Smooth muscle cell (in vitro differentiated cells): ENCODE results near the gene YBEY. TPM values are rescaled to one million over a fixed set of nuclear protein-coding genes. Genes with fewer than 3 reads are reported as not detected.

Source experiments
- DNase-seq: peaks from one replicate; lab custom pipeline; 2025; ENCODE audit not compliant: unreplicated experiment; lab: John Stamatoyannopoulos, UW
- H2AFZ ChIP-seq: fragments of 200-600 bp; sonication (generic); 2 replicates; pipeline ENCODE4 v1.6.0; 2016; ENCODE audit warnings: antibody characterized with exemption, low read depth, mild to moderate bottlenecking
- H3F3A ChIP-seq: fragments of 200-600 bp; sonication (generic); 2 replicates; pipeline ENCODE4 v1.6.0; 2017; ENCODE audit warnings: antibody characterized with exemption, low read depth
- H3K27ac ChIP-seq: fragments of 200-600 bp; sonication (generic); 2 replicates; pipeline ENCODE4 v1.5.1; 2016; ENCODE audit warnings: low read depth, mild to moderate bottlenecking
- H3K27me3 ChIP-seq: fragments of 200-600 bp; sonication (generic); 2 replicates; pipeline ENCODE4 v1.6.1; 2016; ENCODE audit warnings: low read depth, mild to moderate bottlenecking
- H3K36me3 ChIP-seq: fragments of 200-600 bp; sonication (generic); 2 replicates; pipeline ENCODE4 v1.5.1; 2016; ENCODE audit warnings: low read depth
- H3K4me1 ChIP-seq: fragments of 200-600 bp; sonication (generic); 2 replicates; pipeline ENCODE4 v1.5.1; 2016; ENCODE audit warnings: low read depth
- H3K4me2 ChIP-seq: fragments of 200-600 bp; sonication (generic); 2 replicates; pipeline ENCODE4 v1.6.0; 2016; ENCODE audit warnings: mild to moderate bottlenecking
- H3K4me3 ChIP-seq: fragments of 200-600 bp; sonication (generic); 2 replicates; pipeline ENCODE4 v1.5.1; 2016; ENCODE audit warnings: mild to moderate bottlenecking
- H3K79me2 ChIP-seq: fragments of 200-600 bp; sonication (generic); 2 replicates; pipeline ENCODE4 v1.6.0; 2016; ENCODE audit warnings: low read depth, mild to moderate bottlenecking
- H3K9ac ChIP-seq: fragments of 200-600 bp; sonication (generic); 2 replicates; pipeline ENCODE4 v1.6.0; 2016; ENCODE audit warnings: low read depth
- H3K9me3 ChIP-seq: fragments of 200-600 bp; sonication (generic); replicated peaks from 2 replicates; pipeline ENCODE4 v1.5.1; 2016; ENCODE audit warnings: low read depth
- H4K20me1 ChIP-seq: fragments of 200-600 bp; sonication (generic); 2 replicates; pipeline ENCODE4 v1.6.0; 2016; ENCODE audit warnings: low read depth
- WGBS: methylation state at CpG from one replicate; pipeline ENCODE4 v1.1.7; 2016; ENCODE audit warnings: low lambda C conversion rate; 5-methylcytosine and 5-hydroxymethylcytosine counted together
- polyA plus RNA-seq: library from polyadenylated mRNA; unstranded; fragments of >200 nt; fragmentation: Nextera tagmentation; extraction: Ambion mirVana; gene quantifications from 2 replicates; pipeline ENCODE4 v1.2.1, GENCODE V29; 2016
- total RNA-seq: library from RNA; depleted of rRNA; stranded (reverse); fragments of >200 nt; gene quantifications from 2 replicates; pipeline ENCODE4 v1.2.3, GENCODE V29; 2014
- TF ChIP-seq, protein P1 (sequence below): fragments of 200-600 bp; sonication (generic); IDR thresholded peaks from 2 replicates; pipeline ENCODE4 v1.5.1; 2017; ENCODE audit warnings: borderline replicate concordance, mild to moderate bottlenecking, antibody characterized with exemption; ENCODE audit not compliant: insufficient read depth, poor library complexity, severe bottlenecking

Gene YBEY
- total and polyA plus RNA-seq, 2 experiments from 2014 or later, result 24.1 to 31.1 TPM

DNA sequence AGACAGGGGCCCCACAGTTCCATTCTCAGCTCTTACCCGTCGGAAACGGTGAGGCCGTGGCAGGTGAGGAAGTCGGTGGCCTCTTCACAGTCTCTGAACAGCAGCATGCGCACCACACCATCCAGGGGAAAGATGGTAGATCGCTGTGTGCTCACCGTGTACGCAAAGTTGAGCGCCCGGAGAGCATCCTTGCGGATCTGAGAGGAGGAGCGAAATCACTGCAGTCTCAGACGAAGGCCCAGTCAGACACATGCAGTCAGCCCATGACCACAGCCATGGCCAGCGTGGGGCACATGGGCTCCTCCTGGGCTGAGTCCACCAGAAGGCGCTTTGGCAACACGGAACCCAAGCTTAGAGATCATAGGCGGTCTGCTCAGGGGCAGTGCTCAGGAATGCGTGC lies 19.2 kb upstream of the YBEY start:
- no peaks in the 10 kb centered on the region for H3K79me2 ChIP-seq
- no peaks in the 10 kb centered on the region for H3K9me3 ChIP-seq
- H3K4me1 ChIP-seq, result no peaks in the 10 kb centered on the region
- no peak overlapping the region for H3K27ac ChIP-seq
- H4K20me1 ChIP-seq, result peaks cover 37% of the 10 kb centered on the region
- DNase-seq, result no peak
- H3K36me3 ChIP-seq, result peaks cover 5% of the 10 kb centered on the region
- TF ChIP-seq, protein P1, sequence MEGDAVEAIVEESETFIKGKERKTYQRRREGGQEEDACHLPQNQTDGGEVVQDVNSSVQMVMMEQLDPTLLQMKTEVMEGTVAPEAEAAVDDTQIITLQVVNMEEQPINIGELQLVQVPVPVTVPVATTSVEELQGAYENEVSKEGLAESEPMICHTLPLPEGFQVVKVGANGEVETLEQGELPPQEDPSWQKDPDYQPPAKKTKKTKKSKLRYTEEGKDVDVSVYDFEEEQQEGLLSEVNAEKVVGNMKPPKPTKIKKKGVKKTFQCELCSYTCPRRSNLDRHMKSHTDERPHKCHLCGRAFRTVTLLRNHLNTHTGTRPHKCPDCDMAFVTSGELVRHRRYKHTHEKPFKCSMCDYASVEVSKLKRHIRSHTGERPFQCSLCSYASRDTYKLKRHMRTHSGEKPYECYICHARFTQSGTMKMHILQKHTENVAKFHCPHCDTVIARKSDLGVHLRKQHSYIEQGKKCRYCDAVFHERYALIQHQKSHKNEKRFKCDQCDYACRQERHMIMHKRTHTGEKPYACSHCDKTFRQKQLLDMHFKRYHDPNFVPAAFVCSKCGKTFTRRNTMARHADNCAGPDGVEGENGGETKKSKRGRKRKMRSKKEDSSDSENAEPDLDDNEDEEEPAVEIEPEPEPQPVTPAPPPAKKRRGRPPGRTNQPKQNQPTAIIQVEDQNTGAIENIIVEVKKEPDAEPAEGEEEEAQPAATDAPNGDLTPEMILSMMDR, result no peak
- H3F3A ChIP-seq, result no peaks in the 10 kb centered on the region
- no peaks in the 10 kb centered on the region for H3K27me3 ChIP-seq
- WGBS, result 91% methylated on average over 19 of the region's 19 CpGs
- no peak overlapping the region for H2AFZ ChIP-seq
- no peak overlapping the region for H3K9ac ChIP-seq
- H3K4me3 ChIP-seq, result no peak overlapping the region
- H3K4me2 ChIP-seq, result no peak overlapping the region

- Histone ChIP-seq H3K27me3 (no peaks in the 10 kb centered on the region), H3K4me3 (no peak overlapping the region), H3K79me2 (no peaks in the 10 kb centered on the region), H3K9me3 (no peaks in the 10 kb centered on the region), H3K9ac (no peak overlapping the region), H3K27ac (no peak overlapping the region), H3K4me2 (no peak overlapping the region), H3K36me3 (peaks cover 9% of the 10 kb centered on the region), H4K20me1 (peaks cover 37% of the 10 kb centered on the region), H2AFZ (no peak overlapping the region), H3K4me1 (no peaks in the 10 kb centered on the region), H3F3A (no peaks in the 10 kb centered on the region)
- TF ChIP-seq, protein P1, result no peak
- WGBS, result 96% methylated on average over 13 of the region's 13 CpGs
- no peak for DNase-seq
Measured at GRCh38 chr21:46268371-46268770, 17.8 kb upstream of the YBEY start.

DNA sequence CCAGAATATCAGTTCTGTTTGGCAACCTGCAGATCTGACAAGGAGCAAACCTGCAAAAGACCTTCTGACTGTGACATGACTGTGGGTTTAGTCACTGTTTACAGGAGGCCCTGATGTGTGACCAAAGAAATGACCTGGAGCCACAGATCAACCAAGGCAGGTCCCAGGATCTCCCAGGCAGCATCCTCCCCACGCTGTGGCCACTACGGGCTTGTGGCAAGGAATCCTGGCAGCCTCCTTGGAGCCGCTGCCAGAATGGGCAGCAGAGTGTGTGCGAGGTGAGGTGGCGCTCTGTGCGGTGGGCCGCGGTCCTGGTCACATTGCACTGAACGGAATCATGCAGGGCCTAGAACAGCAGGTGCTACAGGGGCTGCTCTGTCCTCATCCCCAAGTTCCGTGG lies 16.7 kb upstream of the YBEY start:
- no peak for DNase-seq
- Histone ChIP-seq H3K4me1 (no peaks in the 10 kb centered on the region), H3K27ac (no peak overlapping the region), H3K27me3 (no peaks in the 10 kb centered on the region), H2AFZ (no peak overlapping the region), H3K9me3 (no peaks in the 10 kb centered on the region), H3K4me2 (no peak overlapping the region), H3K36me3 (peaks cover 9% of the 10 kb centered on the region), H3K79me2 (no peaks in the 10 kb centered on the region), H3K9ac (no peak overlapping the region), H3K4me3 (no peak overlapping the region), H4K20me1 (peaks cover 35% of the 10 kb centered on the region), H3F3A (no peaks in the 10 kb centered on the region)
- TF ChIP-seq, protein P1, result no peak
- 97% methylated on average over 10 of the region's 10 CpGs for WGBS

GRCh38 chr21:46273341-46273740 lies 12.8 kb upstream of the YBEY start:
- Histone ChIP-seq H3K36me3 (peaks cover 22% of the 10 kb centered on the region), H3K27ac (no peak overlapping the region), H3K4me1 (no peaks in the 10 kb centered on the region), H3K27me3 (no peaks in the 10 kb centered on the region), H2AFZ (no peak overlapping the region), H3K79me2 (peaks cover 12% of the 10 kb centered on the region), H4K20me1 (peaks cover 18% of the 10 kb centered on the region), H3K4me2 (no peak overlapping the region), H3K4me3 (no peak overlapping the region), H3K9me3 (no peaks in the 10 kb centered on the region), H3K9ac (no peak overlapping the region), H3F3A (no peaks in the 10 kb centered on the region)
- no peak for DNase-seq
- TF ChIP-seq, protein P1, result no peak
- 98% methylated on average over 14 of the region's 14 CpGs for WGBS
